ENCODE results near the gene NFIX. TPM values are rescaled to one million over a fixed set of nuclear protein-coding genes. Genes with fewer than 3 reads are reported as not detected.

The NFIX gene
- total RNA-seq, 1 donor from 2014 or later, result 40.7 TPM

DNA sequence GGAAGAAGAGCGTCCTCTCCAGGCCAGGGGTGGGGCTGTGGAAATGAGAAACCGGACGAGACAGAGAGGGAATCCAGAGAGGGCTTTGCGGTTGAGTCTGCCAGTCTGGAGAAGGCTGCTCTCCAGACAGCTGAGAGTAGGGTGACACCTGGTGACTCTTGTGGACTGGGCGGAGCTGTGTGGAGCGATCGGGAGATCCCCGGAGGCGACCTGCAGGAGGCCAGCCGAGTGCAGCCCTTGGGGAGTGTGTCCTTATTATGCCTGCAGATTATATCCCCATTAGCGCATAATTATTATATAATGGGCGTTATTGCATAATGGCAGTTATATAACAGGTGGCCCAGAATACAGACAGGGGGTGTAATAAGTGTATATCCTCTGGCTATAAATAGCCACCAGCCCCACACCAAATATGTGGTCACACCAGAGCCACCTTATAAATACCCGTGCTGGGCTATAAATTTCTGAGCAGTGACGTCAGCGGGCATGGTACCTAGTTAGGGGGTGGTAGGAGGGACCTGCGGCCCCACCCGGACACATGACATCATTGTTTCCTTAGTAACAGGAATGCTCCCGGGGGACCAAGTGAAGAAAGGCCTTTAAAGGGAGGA, 41.2 kb downstream of the NFIX start:
- DNase-seq (ENCODE audit: low read depth), result no peak

- DNase-seq (ENCODE audit: low read depth), result peak; percentile 74
These were observed 41.9 kb downstream of the NFIX start for GRCh38 chr19:13037161-13037560.

DNA sequence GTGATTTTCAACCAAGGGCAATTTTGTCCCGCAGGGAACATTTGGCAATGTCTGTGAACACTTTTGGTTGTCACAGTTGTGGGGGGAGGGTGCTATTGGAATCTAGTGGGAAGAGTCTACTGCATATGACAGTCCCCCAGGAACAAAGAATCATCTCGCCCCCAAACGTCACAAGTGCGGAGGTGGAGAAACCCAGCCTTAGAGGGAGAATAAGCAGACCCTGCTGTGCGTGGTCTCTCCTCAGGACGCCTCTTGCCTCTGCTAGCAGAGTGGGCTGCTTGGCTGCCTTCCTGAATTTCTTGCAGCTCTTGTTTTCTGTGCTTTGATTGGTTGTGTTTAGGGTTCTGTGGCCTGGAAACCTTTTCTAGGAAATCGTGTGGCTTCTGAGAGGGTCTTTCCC, 42.5 kb downstream of the NFIX start:
- DNase-seq (ENCODE audit: low read depth), result no peak

DNA sequence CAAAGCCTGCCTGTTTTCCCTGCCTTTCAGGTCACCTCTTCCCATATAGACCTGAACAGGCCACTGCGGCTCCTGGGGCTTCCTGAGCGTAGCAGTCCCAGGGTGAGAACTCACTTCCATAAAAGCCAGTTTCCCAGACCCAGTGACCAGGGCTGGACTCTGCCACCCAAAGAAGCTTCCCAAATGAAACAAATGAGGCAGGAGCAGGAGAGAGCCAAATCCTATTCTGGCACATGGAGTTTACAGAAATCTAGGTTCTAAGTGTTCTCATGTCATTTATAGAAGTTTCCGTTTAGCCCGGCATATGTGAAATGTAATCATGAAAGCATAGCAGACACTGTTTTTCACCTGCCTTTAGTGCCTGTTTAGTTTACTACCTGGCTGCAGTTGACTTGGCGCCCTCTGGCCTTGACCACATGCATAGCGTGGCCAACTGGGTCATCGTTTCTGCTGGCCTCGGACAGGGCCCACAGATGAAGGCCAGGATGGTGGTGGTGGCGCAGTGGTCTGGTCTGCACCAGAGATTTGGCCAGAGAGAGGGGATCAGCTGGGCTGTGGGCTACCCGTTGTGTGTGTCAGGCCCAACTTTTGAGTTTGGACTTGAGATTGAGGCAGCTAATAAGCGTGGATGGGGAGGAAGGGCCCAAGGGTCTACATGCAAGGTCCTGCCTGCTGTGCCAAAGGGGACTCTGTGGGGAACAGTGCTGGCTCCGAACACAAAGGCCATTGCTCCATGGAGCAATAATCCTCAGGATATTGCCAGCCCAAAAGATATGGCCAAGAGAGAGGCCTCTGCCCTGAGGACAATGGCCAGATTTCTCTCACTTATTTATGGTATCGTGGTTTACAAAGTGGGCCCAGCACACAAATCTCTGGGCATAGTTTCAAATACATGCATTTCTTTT, 43.3 kb downstream of the NFIX start:
- no peak for DNase-seq (ENCODE audit: low read depth)

GRCh38 chr19:13039211-13039789, 44.0 kb downstream of the NFIX start:
- no peak for DNase-seq (ENCODE audit: low read depth)

- no peak for DNase-seq (ENCODE audit: low read depth)
These were observed 45.1 kb downstream of the NFIX start for GRCh38 chr19:13040232-13040947.

DNA sequence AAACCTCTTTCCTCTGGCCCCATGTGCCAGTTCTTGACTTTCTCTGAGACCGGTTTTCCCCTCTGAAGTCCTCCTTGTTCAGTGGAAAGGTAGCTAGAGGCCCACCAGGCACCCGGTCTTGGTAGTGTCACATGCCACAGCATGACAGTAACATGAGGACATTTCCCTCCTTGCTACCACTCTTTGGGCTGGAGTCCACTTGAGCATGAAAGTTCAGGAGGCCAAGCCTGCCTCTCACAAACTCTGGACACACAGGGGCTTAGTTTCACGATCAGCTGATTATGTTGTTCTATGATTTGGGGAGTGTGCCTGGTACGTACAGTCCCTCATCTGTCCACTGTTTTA, 45.6 kb downstream of the NFIX start:
- no peak for DNase-seq (ENCODE audit: low read depth)

DNA sequence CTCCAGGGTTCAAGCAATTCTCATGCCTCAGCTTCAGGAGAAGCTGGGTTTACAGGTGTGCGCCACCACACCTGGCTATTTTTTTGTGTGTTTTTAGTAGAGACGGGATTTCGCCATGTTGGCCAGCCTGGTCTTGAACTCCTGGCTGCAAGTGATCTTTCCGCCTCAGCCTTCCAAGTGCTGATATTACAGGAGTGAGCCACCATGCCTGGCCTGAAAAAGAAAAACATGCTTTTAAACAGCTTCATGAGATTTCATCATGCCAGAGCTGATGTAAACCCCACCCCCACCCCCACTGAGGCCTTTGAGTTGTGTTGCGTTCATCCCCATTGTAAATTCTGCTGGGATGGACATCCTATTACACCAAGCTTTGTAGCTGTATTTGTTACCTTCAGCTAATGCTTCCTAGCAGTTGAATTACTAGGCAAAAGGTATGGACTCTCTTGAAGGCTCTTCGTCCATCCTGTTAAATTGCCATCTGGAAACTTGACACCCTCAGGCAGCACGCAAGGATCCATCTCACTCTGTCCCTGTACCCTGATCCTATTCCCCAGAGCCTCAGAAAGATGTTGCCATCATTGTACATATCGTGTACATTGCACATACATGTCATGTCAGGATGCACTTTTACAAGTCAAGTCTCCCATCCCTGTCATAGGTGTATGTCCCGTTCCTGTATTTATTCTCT, 47.3 kb downstream of the NFIX start:
- DNase-seq (ENCODE audit: low read depth), result no peak

- no peak for DNase-seq (ENCODE audit: low read depth)
These were observed 48.0 kb downstream of the NFIX start for GRCh38 chr19:13043285-13043684.

DNA sequence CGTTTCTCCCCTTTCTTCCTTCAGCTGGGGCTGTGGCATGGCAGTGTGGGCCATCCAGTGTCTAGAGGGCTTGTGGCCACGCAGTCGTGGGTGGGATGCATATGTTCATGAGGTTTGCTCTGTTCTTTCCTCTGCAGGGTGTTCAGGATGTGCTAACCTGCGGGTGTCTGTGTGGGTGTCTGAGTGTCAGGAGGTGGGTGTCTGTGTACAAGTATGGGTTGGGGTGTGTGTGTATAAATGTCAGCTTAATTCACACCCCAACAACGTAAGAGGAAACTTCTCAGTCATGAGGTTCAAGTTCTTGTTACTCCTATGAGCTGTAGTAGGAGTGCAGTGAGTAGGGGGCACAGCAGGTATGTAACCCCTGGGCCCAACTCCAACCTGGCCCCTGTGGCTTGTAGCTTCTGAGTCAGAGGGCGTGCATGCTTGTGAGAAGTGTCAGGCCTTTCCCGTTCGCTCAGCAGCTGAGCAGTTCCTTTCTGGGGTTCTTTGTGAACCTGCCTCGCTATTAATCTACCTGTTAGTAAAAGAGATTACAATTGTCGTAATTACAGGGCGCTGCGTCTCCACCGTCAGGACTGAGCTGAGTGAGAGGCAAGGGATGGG, 49.1 kb downstream of the NFIX start:
- DNase-seq (ENCODE audit: low read depth), result peak; percentile 13

- no peak for DNase-seq (ENCODE audit: low read depth)
These were observed 50.5 kb downstream of the NFIX start for GRCh38 chr19:13045812-13046211.

DNA sequence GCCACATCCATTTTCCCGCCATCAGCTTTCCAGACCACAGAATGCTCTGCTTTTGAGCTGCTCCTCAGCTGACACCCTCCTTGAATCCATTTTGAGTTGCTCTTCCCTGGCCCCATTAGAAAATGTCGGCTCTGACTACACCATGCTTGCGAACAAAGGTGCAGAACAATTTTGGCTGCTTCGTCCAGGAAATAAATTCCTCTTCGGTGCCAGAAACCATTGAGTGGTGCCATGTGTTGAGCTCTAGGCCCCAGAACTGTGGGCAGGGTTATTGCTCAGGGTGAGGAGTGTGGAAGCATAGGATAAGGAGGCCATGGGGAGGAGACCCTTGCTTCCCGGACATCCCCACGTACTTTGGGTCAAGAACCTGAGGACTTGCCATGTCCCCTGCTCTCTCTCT, 52.1 kb downstream of the NFIX start:
- no peak for DNase-seq (ENCODE audit: low read depth)

- no peak for DNase-seq (ENCODE audit: low read depth)
These were observed 55.0 kb downstream of the NFIX start for GRCh38 chr19:13050274-13050673.

- DNase-seq (ENCODE audit: low read depth), result peak; percentile 53
These were observed 56.4 kb downstream of the NFIX start for GRCh38 chr19:13051557-13052165.

- no peak for DNase-seq (ENCODE audit: low read depth)
These were observed 57.3 kb downstream of the NFIX start for GRCh38 chr19:13052447-13053175.

DNA sequence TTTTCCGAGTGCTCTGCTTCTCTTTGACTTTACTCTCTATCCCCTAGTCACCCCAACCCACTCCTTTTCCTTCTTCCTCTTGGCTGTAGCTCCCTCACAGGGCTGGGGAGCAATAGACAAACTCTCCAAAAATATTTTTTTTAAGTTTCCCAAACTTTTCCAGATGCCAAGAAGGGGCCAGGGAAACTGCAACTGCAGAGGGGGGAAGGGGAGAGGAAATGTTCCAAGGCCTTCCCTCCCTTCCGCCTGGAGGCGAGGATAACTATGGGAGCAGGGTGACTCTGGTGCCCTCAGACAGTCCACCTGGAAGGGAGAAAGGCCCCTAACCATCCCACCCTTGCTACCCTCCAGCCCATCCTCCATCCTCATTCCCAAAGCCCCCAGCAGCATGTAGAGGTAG, 58.0 kb downstream of the NFIX start:
- no peak for DNase-seq (ENCODE audit: low read depth)

DNA sequence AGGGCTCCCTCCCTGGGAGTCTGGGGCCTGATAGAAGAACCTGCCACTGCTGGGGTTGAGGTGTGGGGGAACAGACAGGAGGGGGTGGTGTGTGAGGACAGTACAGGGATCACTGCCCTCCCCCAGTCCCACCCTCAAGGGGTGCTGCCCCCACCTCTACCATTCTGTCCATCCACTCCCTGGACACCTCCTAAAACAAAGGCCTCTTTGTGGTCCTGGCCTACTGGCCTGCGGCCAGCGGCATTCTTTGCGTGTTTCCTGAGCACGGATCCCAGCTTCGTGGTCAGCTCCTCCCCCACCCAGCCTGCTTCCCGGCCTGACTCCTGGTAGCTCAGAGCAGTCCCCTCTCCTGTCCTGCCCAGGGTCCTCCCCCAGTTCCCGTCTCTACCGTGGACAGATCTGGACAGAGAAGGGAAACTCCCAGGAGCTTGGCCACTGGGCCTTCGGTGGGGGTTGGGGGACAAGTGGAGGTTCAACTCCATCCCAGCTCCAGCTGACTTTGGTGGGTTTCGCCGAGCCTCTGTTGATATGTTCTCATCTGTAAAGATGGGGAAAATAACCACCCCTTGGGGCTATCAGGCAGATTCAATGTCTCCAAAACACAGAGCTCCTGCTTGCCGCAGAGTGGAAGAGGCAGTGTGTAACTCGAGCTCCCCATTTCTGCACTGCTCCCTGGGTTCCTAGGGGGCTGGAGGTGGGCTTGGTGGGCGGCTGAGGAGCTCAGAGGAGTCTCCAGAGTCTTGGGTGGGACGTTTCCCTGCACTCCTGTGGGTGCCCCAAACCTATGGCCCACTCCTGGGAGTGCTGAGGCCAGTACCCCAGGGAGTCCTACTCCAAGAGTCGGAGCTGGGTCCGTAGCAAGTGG, 58.7 kb downstream of the NFIX start:
- DNase-seq (ENCODE audit: low read depth), result peak; percentile 88

GRCh38 chr19:13054626-13055212, 59.4 kb downstream of the NFIX start:
- DNase-seq (ENCODE audit: low read depth), result no peak

All from renal cortical epithelial cell (primary cell).